GM19467 (cell line): Measurements from ENCODE around the gene GPATCH2L.

Experiments
- ATAC-seq: cut with Tn5 transposase; IDR thresholded peaks from one replicate; pipeline ENCODE4 v1.9.1; 2021; ENCODE audit warnings: mild to moderate bottlenecking, moderate library complexity; ENCODE audit not compliant: unreplicated experiment

GPATCH2L gene

GRCh38 chr14:76135722-76136121, 16.0 kb upstream of the GPATCH2L start:
- no peak for ATAC-seq

- ATAC-seq = no peak
Observed at GRCh38 chr14:76136476-76137110, 15.1 kb upstream of the GPATCH2L start.

- ATAC-seq = no peak
Observed at GRCh38 chr14:76138119-76138757, 13.5 kb upstream of the GPATCH2L start.

- no peak for ATAC-seq
Observed at GRCh38 chr14:76138758-76139723, 12.7 kb upstream of the GPATCH2L start.

GRCh38 chr14:76143642-76144041, 8.1 kb upstream of the GPATCH2L start:
- ATAC-seq = no peak

- no peak for ATAC-seq
Observed at GRCh38 chr14:76146976-76147375, 4.7 kb upstream of the GPATCH2L start.

- ATAC-seq = no peak
Observed at GRCh38 chr14:76149196-76149595, 2.5 kb upstream of the GPATCH2L start.

- peak; percentile 72 for ATAC-seq
Observed at GRCh38 chr14:76152333-76152681, 585 bp downstream of the GPATCH2L start.

- no peak for ATAC-seq
Observed at GRCh38 chr14:76153919-76154318, 2.2 kb downstream of the GPATCH2L start.

- no peak for ATAC-seq
Observed at GRCh38 chr14:76154539-76155126, 2.9 kb downstream of the GPATCH2L start.

GRCh38 chr14:76163668-76164363, 12.1 kb downstream of the GPATCH2L start:
- ATAC-seq = no peak

GRCh38 chr14:76168531-76168930, 16.8 kb downstream of the GPATCH2L start:
- no peak for ATAC-seq

- ATAC-seq = no peak
Observed at GRCh38 chr14:76169776-76170175, 18.1 kb downstream of the GPATCH2L start.

GRCh38 chr14:76174982-76175381, 23.3 kb downstream of the GPATCH2L start:
- ATAC-seq = no peak

GRCh38 chr14:76175942-76176341, 24.2 kb downstream of the GPATCH2L start:
- no peak for ATAC-seq

GRCh38 chr14:76181546-76181945, 29.8 kb downstream of the GPATCH2L start:
- no peak for ATAC-seq

- ATAC-seq = no peak
Observed at GRCh38 chr14:76186308-76187027, 34.7 kb downstream of the GPATCH2L start.

- no peak for ATAC-seq
Observed at GRCh38 chr14:76191297-76191696, 39.6 kb downstream of the GPATCH2L start.

GRCh38 chr14:76193696-76194095, 42.0 kb downstream of the GPATCH2L start:
- ATAC-seq = no peak

GRCh38 chr14:76194327-76194726, 42.6 kb downstream of the GPATCH2L start:
- ATAC-seq = peak; percentile 42
